ENCODE measurements around the gene MAT1A. TPM values are rescaled to one million over a fixed set of nuclear protein-coding genes. Genes with fewer than 3 reads are reported as not detected.
A peak's percentile ranks its signal among the peaks of the same experiment; 100 is the strongest.

The MAT1A gene
- total and polyA plus RNA-seq, 2 of the 13 experiments (the other 11 are each of a cell fraction or from before 2014, with no cell fraction given): 57.1 to 76.9 TPM

DNA sequence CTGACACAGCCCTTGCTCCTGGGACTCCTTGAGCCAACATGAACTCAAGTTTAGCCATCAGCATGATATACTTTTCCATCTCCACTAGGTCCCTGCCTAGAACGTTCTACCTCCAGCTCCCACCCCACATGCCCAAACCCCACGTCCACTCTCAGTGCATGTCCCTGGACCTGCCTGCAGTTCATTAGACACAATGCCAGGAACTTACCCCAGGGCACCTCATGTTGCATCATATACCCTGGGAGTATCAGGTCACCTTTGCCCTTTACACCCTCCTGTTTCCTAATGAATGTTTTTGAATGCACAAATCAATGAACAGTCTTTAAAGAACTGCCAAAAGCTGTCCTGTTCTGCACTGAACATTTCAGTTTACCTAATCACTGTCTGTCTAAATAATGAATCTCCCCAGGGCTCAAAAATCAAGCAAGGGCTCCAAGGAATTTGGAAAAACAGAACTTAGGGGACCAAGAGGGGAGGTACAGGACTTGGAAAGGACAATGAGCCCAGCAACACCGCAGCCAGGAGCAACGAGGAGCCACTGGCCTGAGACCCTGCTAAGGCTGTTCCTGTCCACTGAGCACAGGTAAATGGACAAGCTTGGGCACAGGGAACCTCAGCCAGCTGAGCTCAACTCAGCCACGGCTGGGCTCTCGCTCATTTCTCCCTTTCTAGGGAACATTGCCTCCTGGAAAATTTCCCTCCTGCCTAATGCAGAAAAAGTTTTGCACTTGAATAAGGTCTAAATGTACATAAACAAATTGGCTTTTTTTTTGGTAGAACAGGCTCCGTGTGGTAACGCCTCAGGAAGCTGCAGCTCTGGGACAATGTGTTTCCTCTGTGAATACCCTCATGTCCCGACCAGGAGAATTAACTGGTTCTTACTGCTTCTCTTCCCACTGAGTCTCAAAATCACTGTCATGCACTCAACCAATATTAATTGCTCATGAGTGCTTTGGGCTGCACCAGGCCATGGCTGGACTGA lies 7.4 kb downstream of the MAT1A start (continued):
- TF ChIP-seq ZNF782 (CRISPR knock-in tag; IDR thresholded peaks at IDR 0.05; ENCODE audit: borderline replicate concordance): peak; percentile 67; the same call in 1 of the 2 replicates
- no peak; the same call in none of the 2 replicates for TF ChIP-seq SPEN (CRISPR knock-in tag; IDR thresholded peaks at IDR 0.05; ENCODE audit: low read depth)
- no peak for TF ChIP-seq ATF5 (CRISPR knock-in tag; IDR thresholded peaks at IDR 0.05; ENCODE audit: low read depth)
- 0 out of 2 replicates have a peak, but pooled peaks have one; percentile 69 for TF ChIP-seq ZNF44 (CRISPR knock-in tag; IDR thresholded peaks at IDR 0.05)
- TF ChIP-seq REPIN1 (CRISPR knock-in tag; IDR thresholded peaks at IDR 0.05; ENCODE audit: borderline replicate concordance, low read depth): peak; percentile 48; the same call in 1 of the 2 replicates
- TF ChIP-seq MLX (CRISPR knock-in tag; IDR thresholded peaks at IDR 0.05): peak; percentile 60; the same call in 1 of the 2 replicates
- TF ChIP-seq RBFOX2 (IDR thresholded peaks at IDR 0.05; ENCODE audit: low read depth, low read length): no peak
- TF ChIP-seq ARNTL (CRISPR knock-in tag; IDR thresholded peaks at IDR 0.05): peak; percentile 67; the same call in 1 of the 2 replicates
- peak; percentile 10; the same call in 1 of the 2 replicates for TF ChIP-seq FOXP1 (IDR thresholded peaks at IDR 0.05)
- peak; percentile 89 for TF ChIP-seq FOXP1 (CRISPR knock-in tag; IDR thresholded peaks at IDR 0.05)
- TF ChIP-seq HOXA5 (CRISPR knock-in tag; IDR thresholded peaks at IDR 0.05): peak; percentile 85; the same call in 1 of the 2 replicates
- peak; percentile 99 for TF ChIP-seq CEBPG (CRISPR knock-in tag; IDR thresholded peaks at IDR 0.05)
- TF ChIP-seq ASH2L (IDR thresholded peaks at IDR 0.05; ENCODE audit: insufficient read length, low read depth, low read length): peak; percentile 33
- TF ChIP-seq, protein P1, sequence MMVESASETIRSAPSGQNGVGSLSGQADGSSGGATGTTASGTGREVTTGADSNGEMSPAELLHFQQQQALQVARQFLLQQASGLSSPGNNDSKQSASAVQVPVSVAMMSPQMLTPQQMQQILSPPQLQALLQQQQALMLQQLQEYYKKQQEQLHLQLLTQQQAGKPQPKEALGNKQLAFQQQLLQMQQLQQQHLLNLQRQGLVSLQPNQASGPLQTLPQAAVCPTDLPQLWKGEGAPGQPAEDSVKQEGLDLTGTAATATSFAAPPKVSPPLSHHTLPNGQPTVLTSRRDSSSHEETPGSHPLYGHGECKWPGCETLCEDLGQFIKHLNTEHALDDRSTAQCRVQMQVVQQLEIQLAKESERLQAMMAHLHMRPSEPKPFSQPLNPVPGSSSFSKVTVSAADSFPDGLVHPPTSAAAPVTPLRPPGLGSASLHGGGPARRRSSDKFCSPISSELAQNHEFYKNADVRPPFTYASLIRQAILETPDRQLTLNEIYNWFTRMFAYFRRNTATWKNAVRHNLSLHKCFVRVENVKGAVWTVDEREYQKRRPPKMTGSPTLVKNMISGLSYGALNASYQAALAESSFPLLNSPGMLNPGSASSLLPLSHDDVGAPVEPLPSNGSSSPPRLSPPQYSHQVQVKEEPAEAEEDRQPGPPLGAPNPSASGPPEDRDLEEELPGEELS (CRISPR knock-in tag; IDR thresholded peaks at IDR 0.05): peak; percentile 94
- TF ChIP-seq, protein P2, sequence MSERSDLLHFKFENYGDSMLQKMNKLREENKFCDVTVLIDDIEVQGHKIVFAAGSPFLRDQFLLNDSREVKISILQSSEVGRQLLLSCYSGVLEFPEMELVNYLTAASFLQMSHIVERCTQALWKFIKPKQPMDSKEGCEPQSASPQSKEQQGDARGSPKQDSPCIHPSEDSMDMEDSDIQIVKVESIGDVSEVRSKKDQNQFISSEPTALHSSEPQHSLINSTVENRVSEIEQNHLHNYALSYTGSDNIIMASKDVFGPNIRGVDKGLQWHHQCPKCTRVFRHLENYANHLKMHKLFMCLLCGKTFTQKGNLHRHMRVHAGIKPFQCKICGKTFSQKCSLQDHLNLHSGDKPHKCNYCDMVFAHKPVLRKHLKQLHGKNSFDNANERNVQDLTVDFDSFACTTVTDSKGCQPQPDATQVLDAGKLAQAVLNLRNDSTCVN (CRISPR knock-in tag; IDR thresholded peaks at IDR 0.05; ENCODE audit: borderline replicate concordance): no peak
- no peak for TF ChIP-seq ZNF878 (CRISPR knock-in tag; IDR thresholded peaks at IDR 0.05)
- 0 out of 2 replicates have a peak, but pooled peaks have one; percentile 45 for TF ChIP-seq ZNF704 (CRISPR knock-in tag; IDR thresholded peaks at IDR 0.05; ENCODE audit: borderline replicate concordance)
- TF ChIP-seq, protein P3, sequence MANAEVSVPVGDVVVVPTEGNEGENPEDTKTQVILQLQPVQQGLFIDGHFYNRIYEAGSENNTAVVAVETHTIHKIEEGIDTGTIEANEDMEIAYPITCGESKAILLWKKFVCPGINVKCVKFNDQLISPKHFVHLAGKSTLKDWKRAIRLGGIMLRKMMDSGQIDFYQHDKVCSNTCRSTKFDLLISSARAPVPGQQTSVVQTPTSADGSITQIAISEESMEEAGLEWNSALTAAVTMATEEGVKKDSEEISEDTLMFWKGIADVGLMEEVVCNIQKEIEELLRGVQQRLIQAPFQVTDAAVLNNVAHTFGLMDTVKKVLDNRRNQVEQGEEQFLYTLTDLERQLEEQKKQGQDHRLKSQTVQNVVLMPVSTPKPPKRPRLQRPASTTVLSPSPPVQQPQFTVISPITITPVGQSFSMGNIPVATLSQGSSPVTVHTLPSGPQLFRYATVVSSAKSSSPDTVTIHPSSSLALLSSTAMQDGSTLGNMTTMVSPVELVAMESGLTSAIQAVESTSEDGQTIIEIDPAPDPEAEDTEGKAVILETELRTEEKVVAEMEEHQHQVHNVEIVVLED (CRISPR knock-in tag; IDR thresholded peaks at IDR 0.05; ENCODE audit: borderline replicate concordance): peak; percentile 50
- TF ChIP-seq DR1 (CRISPR knock-in tag; IDR thresholded peaks at IDR 0.05): no peak
- peak; percentile 72; the same call in 1 of the 2 replicates for TF ChIP-seq ZNF292 (CRISPR knock-in tag; IDR thresholded peaks at IDR 0.05; ENCODE audit: borderline replicate concordance, low read depth)
- TF ChIP-seq ZIK1 (CRISPR knock-in tag; IDR thresholded peaks at IDR 0.05; ENCODE audit: borderline replicate concordance, low read depth): no peak

All from HepG2 (cell line).